ENCODE measurements around the gene GSTO1. TPM values are rescaled to one million over a fixed set of nuclear protein-coding genes. Genes with fewer than 3 reads are reported as not detected.

GSTO1 gene
- total RNA-seq, 4 donors from 2014 or later: 63.9 to 116 (median 97.6) TPM

GRCh38 chr10:104273286-104273685 is 18.6 kb downstream of the GSTO1 start:
- TF ChIP-seq, protein P1, sequence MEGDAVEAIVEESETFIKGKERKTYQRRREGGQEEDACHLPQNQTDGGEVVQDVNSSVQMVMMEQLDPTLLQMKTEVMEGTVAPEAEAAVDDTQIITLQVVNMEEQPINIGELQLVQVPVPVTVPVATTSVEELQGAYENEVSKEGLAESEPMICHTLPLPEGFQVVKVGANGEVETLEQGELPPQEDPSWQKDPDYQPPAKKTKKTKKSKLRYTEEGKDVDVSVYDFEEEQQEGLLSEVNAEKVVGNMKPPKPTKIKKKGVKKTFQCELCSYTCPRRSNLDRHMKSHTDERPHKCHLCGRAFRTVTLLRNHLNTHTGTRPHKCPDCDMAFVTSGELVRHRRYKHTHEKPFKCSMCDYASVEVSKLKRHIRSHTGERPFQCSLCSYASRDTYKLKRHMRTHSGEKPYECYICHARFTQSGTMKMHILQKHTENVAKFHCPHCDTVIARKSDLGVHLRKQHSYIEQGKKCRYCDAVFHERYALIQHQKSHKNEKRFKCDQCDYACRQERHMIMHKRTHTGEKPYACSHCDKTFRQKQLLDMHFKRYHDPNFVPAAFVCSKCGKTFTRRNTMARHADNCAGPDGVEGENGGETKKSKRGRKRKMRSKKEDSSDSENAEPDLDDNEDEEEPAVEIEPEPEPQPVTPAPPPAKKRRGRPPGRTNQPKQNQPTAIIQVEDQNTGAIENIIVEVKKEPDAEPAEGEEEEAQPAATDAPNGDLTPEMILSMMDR (IDR thresholded peaks at IDR 0.05): no peak
- DNase-seq (ENCODE audit: low spot score) (no peak), ATAC-seq (ENCODE audit: low FRiP score) (no peak)

DNA sequence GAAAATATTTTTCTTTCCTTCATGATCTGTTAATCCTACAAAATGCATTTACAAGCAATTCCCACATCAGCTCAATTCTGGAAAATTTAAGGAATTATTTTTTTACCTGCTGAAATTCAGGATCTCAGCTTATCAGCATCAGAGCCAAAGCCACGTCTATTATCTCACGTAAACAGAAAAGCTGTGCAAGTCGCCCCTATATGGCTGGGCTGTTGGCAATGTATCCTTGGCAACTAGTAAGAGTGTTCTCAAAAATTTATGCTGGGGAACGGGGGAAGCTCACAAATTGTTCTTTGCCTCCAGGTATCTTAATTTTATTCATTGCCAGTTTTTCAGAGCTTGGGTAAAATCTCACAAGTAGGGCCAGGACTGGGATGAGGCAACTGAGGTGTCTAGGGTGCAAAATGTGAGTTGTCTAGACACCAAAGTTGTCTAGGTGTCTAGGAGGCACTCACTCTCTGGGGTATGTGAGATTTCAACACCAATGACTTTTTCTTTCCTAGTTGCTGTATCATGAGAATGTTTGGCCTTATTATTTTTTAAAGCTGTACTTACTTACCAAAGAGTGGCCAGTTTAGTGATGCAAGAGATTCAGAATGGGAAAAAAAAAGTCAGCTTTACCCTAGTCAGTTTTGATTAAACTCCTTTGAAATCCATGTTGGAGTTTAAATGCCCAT is 19.3 kb downstream of the GSTO1 start:
- TF ChIP-seq, protein P1 (IDR thresholded peaks at IDR 0.05): no peak
- DNase-seq (ENCODE audit: low spot score) (no peak), ATAC-seq (ENCODE audit: low FRiP score) (no peak)

DNA sequence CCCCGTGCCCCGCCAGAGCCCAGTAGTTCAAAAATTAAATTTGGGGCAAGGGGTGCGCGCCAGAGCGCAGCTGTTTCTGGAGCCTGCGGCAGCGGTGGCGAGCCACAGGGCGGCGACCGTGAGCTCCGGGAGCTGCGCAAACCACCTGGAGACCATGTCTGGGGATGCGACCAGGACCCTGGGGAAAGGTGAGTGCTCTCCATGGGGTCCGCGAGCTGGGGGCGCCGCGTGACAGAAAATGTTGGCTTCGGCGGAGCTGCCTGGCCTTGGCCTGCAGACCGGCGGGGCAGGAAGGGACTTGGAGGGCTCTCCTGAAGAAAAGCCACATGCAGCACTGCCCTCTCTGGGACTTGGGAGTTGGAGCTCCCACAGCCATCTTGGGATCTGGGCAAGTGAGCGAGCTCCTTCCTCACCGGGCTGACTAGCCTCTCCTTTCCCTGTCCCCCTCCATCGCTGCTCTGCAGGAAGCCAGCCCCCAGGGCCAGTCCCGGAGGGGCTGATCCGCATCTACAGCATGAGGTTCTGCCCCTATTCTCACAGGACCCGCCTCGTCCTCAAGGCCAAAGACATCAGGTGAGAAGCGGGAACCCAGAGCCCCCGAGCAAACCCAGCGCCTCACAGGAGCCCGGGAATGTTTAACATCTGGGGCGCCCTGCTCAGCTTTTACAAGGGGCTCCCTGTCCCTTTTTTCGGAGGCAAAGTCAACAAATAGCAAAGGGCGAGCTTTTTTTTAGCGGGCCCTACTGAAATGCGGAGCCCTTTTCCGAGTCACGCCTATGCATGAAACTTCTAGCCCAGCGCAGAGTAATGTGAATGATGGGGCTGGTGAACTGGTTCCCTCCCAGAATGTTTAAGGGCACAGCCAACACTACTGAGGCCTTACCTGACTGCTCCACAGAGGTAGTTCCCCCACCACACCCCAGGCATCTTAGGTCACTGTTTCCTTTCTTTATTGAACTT is 20.4 kb downstream of the GSTO1 start:
- peak; percentile 65 for ATAC-seq (ENCODE audit: low FRiP score)
- TF ChIP-seq, protein P1 (IDR thresholded peaks at IDR 0.05): peak in 1 of 3 donors; percentile 9
- DNase-seq (ENCODE audit: low spot score): no peak

GRCh38 chr10:104276192-104276591 is 21.5 kb downstream of the GSTO1 start:
- TF ChIP-seq, protein P1 (IDR thresholded peaks at IDR 0.05): no peak
- no peak for DNase-seq (ENCODE audit: low spot score)
- no peak for ATAC-seq (ENCODE audit: low FRiP score)

GRCh38 chr10:104277785-104278184 is 23.1 kb downstream of the GSTO1 start:
- TF ChIP-seq, protein P1 (IDR thresholded peaks at IDR 0.05): no peak
- DNase-seq (ENCODE audit: low spot score) (no peak), ATAC-seq (ENCODE audit: low FRiP score) (no peak)

DNA sequence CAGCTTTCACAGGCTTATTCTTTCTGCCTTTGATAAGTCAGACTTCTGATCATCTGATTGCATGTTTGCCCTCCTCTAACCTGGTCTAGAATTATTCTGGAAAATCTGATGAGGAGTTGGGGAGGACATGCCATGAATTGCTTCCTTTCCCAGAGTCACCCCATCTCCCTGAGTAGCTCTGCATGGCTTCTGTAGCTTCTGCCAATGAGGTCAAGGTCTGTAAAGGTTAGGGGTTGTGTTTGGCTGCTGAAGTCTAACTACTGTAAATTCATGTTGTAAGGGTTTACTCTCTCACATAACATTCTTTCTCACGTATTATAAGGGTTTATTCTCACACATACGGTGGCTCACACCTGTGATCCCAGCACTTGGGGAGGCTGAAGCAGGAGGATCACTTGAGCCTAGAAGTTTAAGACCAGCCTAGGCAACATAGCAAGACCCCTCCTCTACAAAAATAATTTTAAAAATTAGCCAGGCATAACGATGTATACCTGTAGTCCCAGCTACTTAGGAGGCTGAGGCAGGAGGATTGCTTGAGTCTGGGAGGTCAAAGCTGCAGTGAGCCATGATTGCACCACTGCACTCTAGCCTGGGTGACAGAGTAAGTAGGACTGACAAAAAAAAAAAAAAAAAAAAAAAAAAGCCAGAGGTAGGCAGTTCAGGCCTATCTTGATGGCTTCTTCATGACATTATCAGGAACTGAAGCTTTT is 25.0 kb downstream of the GSTO1 start:
- TF ChIP-seq, protein P1 (IDR thresholded peaks at IDR 0.05): no peak
- ATAC-seq (ENCODE audit: low FRiP score) (no peak), DNase-seq (ENCODE audit: low spot score) (no peak)

All from omental fat pad (tissue), 4 donors.